SK-N-SH treated with all-trans-retinoic acid at 6 μM for 48 hours (cell line): ENCODE data around the gene DEPP1.

Experiments used
- ATAC-seq: fragments of 200-7000 bp; cut with Tn5 transposase; 3 replicates; pipeline ENCODE4 v1.9.1; 2020; ENCODE audit warnings: mild to moderate bottlenecking, moderate library complexity
- BACH2 ChIP-seq: fragments of 250-450 bp; sonication (Bioruptor Pico); IDR thresholded peaks from 2 replicates; pipeline ENCODE4 v1.9.0; 2021; ENCODE audit warnings: mild to moderate bottlenecking, borderline replicate concordance
- CSDC2 ChIP-seq: fragments of 250-450 bp; sonication (Bioruptor Pico); IDR thresholded peaks from 2 replicates; pipeline ENCODE4 v1.5.0; 2020; ENCODE audit warnings: mild to moderate bottlenecking, moderate library complexity
- GLIS3 ChIP-seq: fragments of 250-450 bp; sonication (Bioruptor Pico); IDR thresholded peaks from 2 replicates; pipeline ENCODE4 v1.5.0; 2020; ENCODE audit warnings: mild to moderate bottlenecking, moderate library complexity
- ISL1 ChIP-seq: fragments of 250-450 bp; sonication (Bioruptor Pico); IDR thresholded peaks from 2 replicates; pipeline ENCODE4 v2.1.2; 2022; ENCODE audit warnings: mild to moderate bottlenecking, moderate library complexity
- PPARA ChIP-seq: fragments of 250-450 bp; sonication (Bioruptor Pico); IDR thresholded peaks from 2 replicates; pipeline ENCODE4 v1.5.0; 2020; ENCODE audit warnings: mild to moderate bottlenecking, borderline replicate concordance
- SNAI2 ChIP-seq: fragments of 250-450 bp; sonication (Bioruptor Pico); IDR thresholded peaks from 2 replicates; pipeline ENCODE4 v1.5.0; 2020; ENCODE audit warnings: mild to moderate bottlenecking, moderate library complexity
- TCF4 ChIP-seq: fragments of 250-450 bp; sonication (Bioruptor Pico); IDR thresholded peaks from 2 replicates; pipeline ENCODE4 v1.8.0; 2021; ENCODE audit warnings: mild to moderate bottlenecking, moderate library complexity, borderline replicate concordance
- TOX ChIP-seq: fragments of 250-450 bp; sonication (Bioruptor Pico); IDR thresholded peaks from 2 replicates; pipeline ENCODE4 v1.8.0; 2021; ENCODE audit warnings: mild to moderate bottlenecking, moderate library complexity, borderline replicate concordance
- ZC3H10 ChIP-seq: fragments of 250-450 bp; sonication (Bioruptor Pico); IDR thresholded peaks from 2 replicates; pipeline ENCODE4 v1.5.1; 2021; ENCODE audit warnings: mild to moderate bottlenecking, moderate library complexity
- ZFP3 ChIP-seq: fragments of 250-450 bp; sonication (Bioruptor Pico); IDR thresholded peaks from 2 replicates; pipeline ENCODE4 v1.5.0; 2020; ENCODE audit warnings: mild to moderate bottlenecking, moderate library complexity
- ZFP30 ChIP-seq: fragments of 450-650 bp; formaldehyde crosslinking; IDR thresholded peaks from 2 replicates; pipeline ENCODE4 v1.5.0; 2022; ENCODE audit warnings: mild to moderate bottlenecking, moderate library complexity
- ZNF565 ChIP-seq: fragments of 450-650 bp; formaldehyde crosslinking; conservative IDR thresholded peaks from 2 replicates; pipeline ENCODE4 v1.5.0; 2020; ENCODE audit warnings: low read depth, mild to moderate bottlenecking, moderate library complexity
- TF ChIP-seq, protein P1 (sequence below): fragments of 250-450 bp; sonication (Bioruptor Pico); IDR thresholded peaks from 2 replicates; pipeline ENCODE4 v1.8.0; 2021; ENCODE audit warnings: low read depth, mild to moderate bottlenecking, moderate library complexity, borderline replicate concordance
- TF ChIP-seq, protein P2 (sequence below): fragments of 250-450 bp; sonication (Bioruptor Pico); IDR thresholded peaks from 2 replicates; pipeline ENCODE4 v1.5.0; 2020; ENCODE audit warnings: mild to moderate bottlenecking, moderate library complexity
- TF ChIP-seq, protein P3 (sequence below): fragments of 250-450 bp; sonication (Bioruptor Pico); IDR thresholded peaks from 2 replicates; pipeline ENCODE4 v1.5.1; 2021; ENCODE audit warnings: mild to moderate bottlenecking, moderate library complexity
- TF ChIP-seq, protein P4 (sequence below): fragments of 250-450 bp; sonication (Bioruptor Pico); IDR thresholded peaks from 2 replicates; pipeline ENCODE4 v1.5.1; 2020; ENCODE audit warnings: low read depth, mild to moderate bottlenecking, moderate library complexity

DEPP1 gene

DNA sequence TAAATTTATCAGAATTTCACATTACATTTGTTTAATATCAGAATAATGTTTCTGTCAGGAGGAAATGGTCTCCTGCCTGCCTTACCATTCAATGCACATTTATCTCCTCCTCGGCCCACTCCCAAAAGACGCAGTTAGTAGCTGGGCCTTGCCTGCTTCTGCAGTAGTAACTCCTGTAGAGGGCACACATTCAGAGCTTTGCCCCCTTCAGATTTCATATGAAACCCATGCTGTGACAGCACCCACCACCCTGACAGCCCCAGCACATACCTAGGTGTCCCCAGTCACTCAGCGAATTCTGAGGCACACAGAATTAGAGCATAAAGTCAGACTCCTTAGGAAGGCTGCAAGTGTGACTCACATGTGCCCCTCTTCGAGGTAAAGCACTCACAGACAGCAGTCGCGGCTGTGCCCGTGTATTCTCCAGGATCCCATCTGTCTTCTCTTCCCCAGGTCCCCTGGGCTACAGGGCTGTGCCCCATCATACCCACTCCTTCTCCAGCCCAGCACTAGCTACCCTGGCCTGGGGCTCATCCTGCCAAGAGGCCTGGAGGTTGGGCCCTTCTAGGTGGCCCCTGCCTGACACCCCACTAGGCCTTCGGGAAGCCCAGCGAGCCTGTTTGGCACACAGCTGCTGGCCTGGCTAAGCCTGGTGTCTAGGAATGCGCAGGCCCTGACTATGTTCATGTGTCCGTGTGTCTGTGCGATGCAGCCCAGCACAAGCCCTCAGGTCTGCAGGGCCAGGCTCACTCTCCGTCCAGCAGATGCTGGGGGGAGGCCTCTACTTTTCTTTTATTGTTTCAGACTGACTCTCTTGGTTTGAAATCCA lies 4.7 kb upstream of the DEPP1 start:
- ATAC-seq, result no peak
- TF ChIP-seq PPARA (CRISPR knock-in tag), result no peak
- TF ChIP-seq GLIS3 (CRISPR knock-in tag), result no peak
- TF ChIP-seq ZNF565, result no peak
- TF ChIP-seq ZC3H10 (CRISPR knock-in tag), result no peak
- TF ChIP-seq, all 23 proteins: peak for 0

DNA sequence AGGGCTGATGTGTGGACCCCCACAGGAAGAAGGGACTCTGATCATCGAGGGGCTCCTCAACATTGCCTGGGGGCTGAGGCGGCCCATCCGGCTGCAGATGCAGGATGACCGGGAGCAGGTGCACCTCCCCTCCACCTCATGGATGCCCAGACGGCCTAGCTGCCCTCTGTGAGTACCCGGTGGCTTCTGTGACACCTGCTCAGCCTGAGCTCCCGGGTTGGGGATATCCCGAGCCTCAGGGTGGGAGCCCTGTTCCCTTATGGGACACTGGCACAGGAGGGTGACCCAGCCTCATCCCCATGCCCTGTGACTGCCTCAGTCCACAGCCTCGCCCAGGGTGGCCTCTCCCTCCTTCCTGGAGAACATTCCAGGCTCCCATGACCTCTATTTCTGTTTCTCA lies 3.9 kb upstream of the DEPP1 start:
- no peak for ATAC-seq
- no peak for TF ChIP-seq ISL1
- TF ChIP-seq CSDC2 (CRISPR knock-in tag), result no peak
- TF ChIP-seq BACH2 (CRISPR knock-in tag), result no peak
- TF ChIP-seq, protein P1, sequence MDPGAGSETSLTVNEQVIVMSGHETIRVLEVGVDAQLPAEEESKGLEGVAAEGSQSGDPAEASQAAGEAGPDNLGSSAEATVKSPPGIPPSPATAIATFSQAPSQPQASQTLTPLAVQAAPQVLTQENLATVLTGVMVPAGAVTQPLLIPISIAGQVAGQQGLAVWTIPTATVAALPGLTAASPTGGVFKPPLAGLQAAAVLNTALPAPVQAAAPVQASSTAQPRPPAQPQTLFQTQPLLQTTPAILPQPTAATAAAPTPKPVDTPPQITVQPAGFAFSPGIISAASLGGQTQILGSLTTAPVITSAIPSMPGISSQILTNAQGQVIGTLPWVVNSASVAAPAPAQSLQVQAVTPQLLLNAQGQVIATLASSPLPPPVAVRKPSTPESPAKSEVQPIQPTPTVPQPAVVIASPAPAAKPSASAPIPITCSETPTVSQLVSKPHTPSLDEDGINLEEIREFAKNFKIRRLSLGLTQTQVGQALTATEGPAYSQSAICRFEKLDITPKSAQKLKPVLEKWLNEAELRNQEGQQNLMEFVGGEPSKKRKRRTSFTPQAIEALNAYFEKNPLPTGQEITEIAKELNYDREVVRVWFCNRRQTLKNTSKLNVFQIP (CRISPR knock-in tag), result no peak
- TF ChIP-seq TCF4 (CRISPR knock-in tag), result no peak
- TF ChIP-seq ZFP30, result no peak
- no peak for TF ChIP-seq GLIS3 (CRISPR knock-in tag)
- TF ChIP-seq, protein P2, sequence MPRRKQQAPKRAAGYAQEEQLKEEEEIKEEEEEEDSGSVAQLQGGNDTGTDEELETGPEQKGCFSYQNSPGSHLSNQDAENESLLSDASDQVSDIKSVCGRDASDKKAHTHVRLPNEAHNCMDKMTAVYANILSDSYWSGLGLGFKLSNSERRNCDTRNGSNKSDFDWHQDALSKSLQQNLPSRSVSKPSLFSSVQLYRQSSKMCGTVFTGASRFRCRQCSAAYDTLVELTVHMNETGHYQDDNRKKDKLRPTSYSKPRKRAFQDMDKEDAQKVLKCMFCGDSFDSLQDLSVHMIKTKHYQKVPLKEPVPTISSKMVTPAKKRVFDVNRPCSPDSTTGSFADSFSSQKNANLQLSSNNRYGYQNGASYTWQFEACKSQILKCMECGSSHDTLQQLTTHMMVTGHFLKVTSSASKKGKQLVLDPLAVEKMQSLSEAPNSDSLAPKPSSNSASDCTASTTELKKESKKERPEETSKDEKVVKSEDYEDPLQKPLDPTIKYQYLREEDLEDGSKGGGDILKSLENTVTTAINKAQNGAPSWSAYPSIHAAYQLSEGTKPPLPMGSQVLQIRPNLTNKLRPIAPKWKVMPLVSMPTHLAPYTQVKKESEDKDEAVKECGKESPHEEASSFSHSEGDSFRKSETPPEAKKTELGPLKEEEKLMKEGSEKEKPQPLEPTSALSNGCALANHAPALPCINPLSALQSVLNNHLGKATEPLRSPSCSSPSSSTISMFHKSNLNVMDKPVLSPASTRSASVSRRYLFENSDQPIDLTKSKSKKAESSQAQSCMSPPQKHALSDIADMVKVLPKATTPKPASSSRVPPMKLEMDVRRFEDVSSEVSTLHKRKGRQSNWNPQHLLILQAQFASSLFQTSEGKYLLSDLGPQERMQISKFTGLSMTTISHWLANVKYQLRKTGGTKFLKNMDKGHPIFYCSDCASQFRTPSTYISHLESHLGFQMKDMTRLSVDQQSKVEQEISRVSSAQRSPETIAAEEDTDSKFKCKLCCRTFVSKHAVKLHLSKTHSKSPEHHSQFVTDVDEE (CRISPR knock-in tag), result no peak
- TF ChIP-seq, all 23 proteins: peak for 0

DNA sequence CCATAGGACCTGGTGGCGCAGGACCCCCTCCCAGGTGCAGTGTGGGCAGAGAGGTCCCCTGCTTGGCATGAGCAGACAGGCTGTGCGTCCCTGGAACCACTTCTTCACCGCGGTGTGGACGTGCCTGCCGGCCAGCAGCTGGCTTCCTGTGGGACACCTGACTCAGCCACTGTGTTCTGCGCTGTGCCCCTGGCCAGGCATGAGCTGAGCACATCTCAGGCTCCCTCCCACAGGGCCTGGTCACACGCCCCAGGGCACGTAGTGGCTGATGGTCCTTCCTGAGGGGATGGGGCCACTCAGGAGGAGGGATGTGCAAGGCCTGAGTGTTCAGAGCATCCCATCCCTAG lies 3.5 kb upstream of the DEPP1 start:
- TF ChIP-seq CSDC2 (CRISPR knock-in tag) (no peak), ZC3H10 (CRISPR knock-in tag) (no peak), SNAI2 (CRISPR knock-in tag) (no peak), PPARA (CRISPR knock-in tag) (no peak), BACH2 (CRISPR knock-in tag) (no peak)
- ATAC-seq, result no peak

DNA sequence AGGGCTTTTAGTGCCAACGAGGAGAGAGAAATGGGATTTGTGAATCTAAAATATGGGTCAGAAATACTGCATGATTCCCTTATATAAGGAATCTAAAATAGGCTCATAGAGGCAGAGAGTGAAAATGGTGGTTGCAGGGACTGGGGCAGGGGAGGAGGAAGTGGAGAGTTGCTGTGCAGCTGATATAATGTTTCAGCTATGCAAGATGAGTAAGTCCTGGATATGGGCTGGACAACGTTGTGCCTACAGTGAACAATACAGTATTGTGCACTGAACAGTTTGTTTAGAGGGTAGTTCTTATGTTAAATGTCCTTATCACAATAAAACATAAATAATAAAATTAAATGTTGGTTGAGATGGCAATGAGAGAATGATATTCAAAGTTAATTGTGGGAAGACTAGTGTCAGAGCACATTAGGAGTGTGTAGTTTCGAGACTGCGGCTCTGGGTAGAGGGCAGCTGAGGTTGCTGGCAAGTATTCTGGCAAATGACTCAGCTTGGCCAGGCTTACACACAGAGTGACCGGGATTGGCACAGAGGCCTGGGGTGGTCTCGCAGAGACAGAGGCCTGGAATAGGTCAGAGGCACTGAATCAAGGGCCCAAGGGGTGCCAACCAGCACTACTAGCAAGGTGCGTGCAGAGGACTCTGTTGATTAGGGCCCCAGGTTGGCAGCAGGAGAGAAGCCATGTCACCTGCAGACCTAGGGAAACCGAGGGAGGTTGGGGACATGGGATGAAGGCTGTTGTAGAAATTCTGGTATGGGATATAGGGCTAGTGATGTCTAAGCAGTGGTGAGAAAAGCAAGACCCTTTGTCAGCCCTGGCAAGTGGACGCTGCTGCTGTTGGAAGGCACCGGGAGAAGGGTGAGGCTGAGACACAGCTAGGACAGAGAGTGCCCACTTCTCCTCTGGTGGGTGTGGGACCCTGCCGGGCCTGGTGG lies 2.8 kb upstream of the DEPP1 start:
- peak; percentile 92 for ATAC-seq

More for the DNA sequence above, 2.8 kb upstream of the DEPP1 start:
- TF ChIP-seq CSDC2 (CRISPR knock-in tag), result 0 out of 2 replicates have a peak, but pooled peaks have one; percentile 11
- TF ChIP-seq ZFP3 (CRISPR knock-in tag), result peak; percentile 19; the same call in 1 of the 2 replicates
- TF ChIP-seq SNAI2 (CRISPR knock-in tag), result 0 out of 2 replicates have a peak, but pooled peaks have one; percentile 19
- TF ChIP-seq TOX (CRISPR knock-in tag), result no peak
- 0 out of 2 replicates have a peak, but pooled peaks have one; percentile 65 for TF ChIP-seq ZC3H10 (CRISPR knock-in tag)
- TF ChIP-seq, protein P3, sequence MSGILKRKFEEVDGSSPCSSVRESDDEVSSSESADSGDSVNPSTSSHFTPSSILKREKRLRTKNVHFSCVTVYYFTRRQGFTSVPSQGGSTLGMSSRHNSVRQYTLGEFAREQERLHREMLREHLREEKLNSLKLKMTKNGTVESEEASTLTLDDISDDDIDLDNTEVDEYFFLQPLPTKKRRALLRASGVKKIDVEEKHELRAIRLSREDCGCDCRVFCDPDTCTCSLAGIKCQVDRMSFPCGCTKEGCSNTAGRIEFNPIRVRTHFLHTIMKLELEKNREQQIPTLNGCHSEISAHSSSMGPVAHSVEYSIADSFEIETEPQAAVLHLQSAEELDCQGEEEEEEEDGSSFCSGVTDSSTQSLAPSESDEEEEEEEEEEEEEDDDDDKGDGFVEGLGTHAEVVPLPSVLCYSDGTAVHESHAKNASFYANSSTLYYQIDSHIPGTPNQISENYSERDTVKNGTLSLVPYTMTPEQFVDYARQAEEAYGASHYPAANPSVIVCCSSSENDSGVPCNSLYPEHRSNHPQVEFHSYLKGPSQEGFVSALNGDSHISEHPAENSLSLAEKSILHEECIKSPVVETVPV (CRISPR knock-in tag), result no peak
- peak; percentile 60; the same call in 1 of the 2 replicates for TF ChIP-seq ISL1
- TF ChIP-seq, protein P4, sequence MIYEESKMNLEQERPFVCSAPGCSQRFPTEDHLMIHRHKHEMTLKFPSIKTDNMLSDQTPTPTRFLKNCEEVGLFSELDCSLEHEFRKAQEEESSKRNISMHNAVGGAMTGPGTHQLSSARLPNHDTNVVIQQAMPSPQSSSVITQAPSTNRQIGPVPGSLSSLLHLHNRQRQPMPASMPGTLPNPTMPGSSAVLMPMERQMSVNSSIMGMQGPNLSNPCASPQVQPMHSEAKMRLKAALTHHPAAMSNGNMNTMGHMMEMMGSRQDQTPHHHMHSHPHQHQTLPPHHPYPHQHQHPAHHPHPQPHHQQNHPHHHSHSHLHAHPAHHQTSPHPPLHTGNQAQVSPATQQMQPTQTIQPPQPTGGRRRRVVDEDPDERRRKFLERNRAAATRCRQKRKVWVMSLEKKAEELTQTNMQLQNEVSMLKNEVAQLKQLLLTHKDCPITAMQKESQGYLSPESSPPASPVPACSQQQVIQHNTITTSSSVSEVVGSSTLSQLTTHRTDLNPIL, result no peak
